ENCODE results near the gene SLC5A5.

- TF ChIP-seq CTCF (conservative IDR thresholded peaks at IDR 0.05; ENCODE audit: low read depth, low read length) (no peak), ELK1 (IDR thresholded peaks at IDR 0.05; ENCODE audit: borderline replicate concordance, low read depth, low read length) (no peak), POLR2A (IDR thresholded peaks at IDR 0.05; ENCODE audit: low read depth, low read length) (no peak), MXI1 (IDR thresholded peaks at IDR 0.05; ENCODE audit: borderline replicate concordance, low read depth, low read length) (no peak), MAZ (IDR thresholded peaks at IDR 0.05; ENCODE audit: borderline replicate concordance, low read depth, low read length) (no peak), RFX5 (IDR thresholded peaks at IDR 0.05; ENCODE audit: low read depth, low read length) (no peak), SMC3 (IDR thresholded peaks at IDR 0.05; ENCODE audit: low read depth, low read length) (no peak), USF2 (IDR thresholded peaks at IDR 0.05; ENCODE audit: low read depth, low read length) (no peak), MAFK (IDR thresholded peaks at IDR 0.05; ENCODE audit: low read depth, low read length) (no peak)
Measured at GRCh38 chr19:17826508-17827056, 45.2 kb upstream of the SLC5A5 start.
